Right lobe of liver (tissue), 4 donors: ENCODE data around the gene FCAMR.

Experiments used
- CTCF ChIP-seq, 4 donors: fragments of 200-600 bp in 3 of 4; fragments of 450-650 bp in 1 of 4; IDR thresholded peaks; one replicate each; pipeline versions ENCODE4 v1.5.1 to v1.8.0; 2016 to 2022; ENCODE audit warnings: antibody characterized with exemption in 4 of 4, mild to moderate bottlenecking in 2 of 4
- POLR2A ChIP-seq: fragments of 450-650 bp; IDR thresholded peaks from one replicate; pipeline ENCODE4 v1.6.1; 2017; ENCODE audit warnings: antibody characterized with exemption, mild to moderate bottlenecking
- donor health status: DM: no; HTN: no; CAD: no.
- donor health status: DM: no; HTN: no; CAD: no.
- donor health status: DM: no; HTN: yes; CAD: no.

- TF ChIP-seq CTCF (IDR thresholded peaks at IDR 0.05) = no peak
- no peak for TF ChIP-seq POLR2A
Observed at GRCh38 chr1:207007352-207008033, 37.2 kb upstream of the FCAMR start.
